GM18907 (cell line): ENCODE measurements around the gene WWC2.
"Not testable (repeated sequence)": the region's sequence is repeated elsewhere in the genome, so short reads cannot be mapped to it uniquely, and the experiment has no call there.

Source experiments
- ATAC-seq: cut with Tn5 transposase; IDR thresholded peaks from one replicate; pipeline ENCODE4 v1.9.1; 2021; ENCODE audit warnings: mild to moderate bottlenecking, moderate library complexity; ENCODE audit not compliant: unreplicated experiment

The WWC2 gene

DNA sequence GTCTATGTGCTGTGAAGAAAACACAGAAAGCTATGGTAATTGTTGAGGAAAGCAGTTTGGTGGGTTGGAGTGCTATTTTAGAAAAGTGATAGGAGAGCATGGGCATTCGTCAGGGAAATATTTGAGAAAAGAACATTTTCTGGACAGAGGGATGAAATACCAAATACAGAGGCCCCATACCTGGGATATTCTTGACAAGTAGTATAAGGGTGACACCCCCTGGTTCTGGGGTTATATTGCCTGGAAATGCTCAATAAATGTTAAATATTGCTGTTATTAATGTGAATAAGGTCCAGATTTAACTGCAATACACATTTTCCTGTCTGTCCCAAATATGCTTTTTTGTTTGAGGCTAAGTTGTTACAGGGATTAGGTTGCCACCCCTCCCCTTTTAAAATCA, 42.9 kb downstream of the WWC2 start:
- ATAC-seq = no peak

DNA sequence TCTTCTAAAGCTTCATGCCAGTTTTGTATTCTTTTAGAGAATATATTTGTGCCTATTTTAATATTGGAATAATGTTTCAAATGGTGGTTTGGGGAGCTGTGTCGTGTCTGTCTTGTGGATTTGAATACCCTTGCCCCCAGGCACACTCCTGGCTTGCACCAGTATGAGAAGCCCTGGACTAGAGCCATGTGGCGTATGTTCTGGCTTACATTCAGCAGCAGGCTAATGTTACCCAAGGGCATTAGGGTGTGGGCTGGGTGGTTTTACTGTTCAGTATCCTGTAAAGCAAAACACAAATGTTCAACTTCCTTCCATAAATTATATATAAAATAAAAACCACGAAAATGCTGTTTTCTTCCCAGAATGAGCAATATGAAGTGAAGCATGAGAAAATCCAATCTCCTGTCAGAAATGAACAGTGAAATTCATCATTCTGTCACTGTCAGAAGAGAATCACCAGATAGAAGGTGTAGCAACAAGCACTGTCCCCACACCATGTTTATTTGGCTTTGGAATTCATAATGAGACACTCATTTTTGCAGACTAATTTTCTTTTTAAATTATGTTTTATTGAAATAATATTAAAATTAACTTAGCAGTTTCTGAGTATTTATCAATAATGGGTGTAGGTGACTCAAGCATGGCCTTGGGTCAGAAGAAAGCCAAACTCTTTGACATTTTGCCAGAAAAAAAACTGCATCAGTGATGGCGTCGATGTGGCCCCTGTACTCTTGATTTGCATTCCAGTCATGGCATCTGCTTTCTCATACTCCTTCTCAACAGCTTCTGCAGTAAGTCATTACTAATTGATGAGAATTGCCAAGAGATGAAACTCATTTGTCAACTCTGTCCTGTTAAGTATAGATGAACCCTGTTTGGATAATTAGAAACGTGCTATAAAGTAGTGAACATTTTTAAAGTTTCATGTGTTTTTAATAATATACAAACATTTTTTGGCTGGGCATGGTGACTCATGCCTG, 43.8 kb downstream of the WWC2 start:
- ATAC-seq = no peak

DNA sequence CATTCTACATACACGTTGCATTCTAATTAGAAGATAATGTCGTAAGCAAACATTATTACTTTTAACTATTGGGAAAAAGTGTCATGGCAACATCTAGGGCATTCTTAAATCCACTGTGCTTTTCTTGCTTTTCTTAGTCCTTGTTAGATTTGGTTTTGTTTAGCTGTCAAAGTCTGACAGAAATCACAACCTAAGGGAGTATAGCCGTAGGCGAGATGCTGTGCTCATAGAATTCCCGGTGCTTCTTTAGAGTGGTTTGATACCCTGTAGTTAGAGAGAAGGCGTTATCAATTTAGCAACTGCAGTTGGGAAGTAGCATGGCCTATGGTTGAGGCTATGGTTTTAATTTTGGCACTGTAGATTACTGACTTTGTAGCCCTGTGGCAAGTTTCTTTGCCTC, 45.7 kb downstream of the WWC2 start:
- no peak for ATAC-seq

DNA sequence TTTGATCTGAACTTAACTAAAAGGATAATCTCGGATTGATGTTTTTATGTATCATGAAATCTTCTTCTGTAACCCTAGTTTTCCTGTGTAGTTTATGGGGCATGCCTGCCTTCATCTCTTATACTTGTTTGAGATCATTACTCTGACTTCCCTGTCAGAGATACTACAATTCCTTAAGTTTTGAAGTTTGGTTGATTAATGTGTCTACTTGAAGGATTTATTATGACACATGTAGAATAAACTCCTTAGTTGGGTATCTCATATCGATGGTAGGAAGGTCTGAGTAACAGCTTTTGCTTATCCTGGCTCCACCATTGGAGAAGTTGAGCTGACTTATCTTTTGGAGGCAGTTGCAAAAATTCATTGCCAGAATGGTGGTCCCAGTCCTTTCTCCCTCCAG, 46.7 kb downstream of the WWC2 start:
- no peak for ATAC-seq

DNA sequence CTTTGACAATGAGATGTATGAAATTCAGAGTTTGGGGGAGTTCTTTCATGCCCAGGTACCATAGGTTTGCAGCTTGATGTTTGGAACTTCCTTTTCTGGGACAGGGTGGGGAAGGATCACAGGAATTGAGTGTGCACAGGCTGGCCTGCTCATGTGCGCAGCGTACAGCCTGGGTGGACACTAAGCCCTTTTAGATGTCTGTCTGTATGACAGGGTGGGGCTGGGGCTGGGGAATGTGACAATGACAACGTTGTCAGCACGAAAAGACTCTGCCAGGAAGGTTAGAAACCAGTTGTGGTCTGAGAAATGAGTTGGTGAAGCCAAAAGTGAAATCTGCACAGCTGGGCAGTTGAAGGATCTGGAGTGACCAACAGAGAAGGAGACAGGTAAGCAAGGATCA, 47.4 kb downstream of the WWC2 start:
- no peak for ATAC-seq

DNA sequence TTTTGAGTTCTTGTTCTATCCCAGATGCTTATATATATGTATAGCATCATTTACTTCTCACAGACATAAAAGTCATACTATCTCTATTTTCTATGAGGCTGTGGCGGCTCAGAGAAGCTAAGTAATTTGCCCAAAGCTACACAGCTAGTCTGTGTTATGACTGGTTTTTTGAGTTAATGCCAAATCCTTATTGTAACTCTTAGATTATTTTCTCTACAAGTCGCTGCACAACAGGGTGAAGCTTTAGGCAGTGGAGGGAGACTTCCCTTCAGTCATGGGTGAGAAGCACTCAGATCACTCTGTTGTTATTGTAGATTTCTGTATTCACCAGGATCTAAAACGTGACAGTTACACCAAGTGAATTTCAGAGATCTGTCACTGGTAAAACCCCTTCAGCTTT, 48.1 kb downstream of the WWC2 start:
- no peak for ATAC-seq

DNA sequence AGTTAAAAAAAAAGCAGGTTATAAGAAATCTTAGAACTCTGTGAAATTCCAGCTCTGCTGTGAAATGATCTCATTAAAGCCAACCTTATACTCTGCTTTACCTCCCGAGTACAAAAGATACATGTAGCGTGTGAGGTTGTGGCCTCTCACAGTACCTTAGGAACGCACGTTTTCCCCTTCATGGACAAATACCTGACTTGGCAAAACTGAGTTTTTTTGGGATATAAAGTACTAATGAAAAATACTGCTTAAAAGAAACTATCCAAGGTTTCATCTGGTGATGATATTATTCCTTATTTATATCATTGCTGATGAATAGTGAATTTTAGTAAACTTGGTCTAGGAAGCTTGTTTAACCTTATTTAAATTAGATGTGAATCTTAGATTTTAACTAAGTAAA, 48.9 kb downstream of the WWC2 start:
- ATAC-seq = no peak

DNA sequence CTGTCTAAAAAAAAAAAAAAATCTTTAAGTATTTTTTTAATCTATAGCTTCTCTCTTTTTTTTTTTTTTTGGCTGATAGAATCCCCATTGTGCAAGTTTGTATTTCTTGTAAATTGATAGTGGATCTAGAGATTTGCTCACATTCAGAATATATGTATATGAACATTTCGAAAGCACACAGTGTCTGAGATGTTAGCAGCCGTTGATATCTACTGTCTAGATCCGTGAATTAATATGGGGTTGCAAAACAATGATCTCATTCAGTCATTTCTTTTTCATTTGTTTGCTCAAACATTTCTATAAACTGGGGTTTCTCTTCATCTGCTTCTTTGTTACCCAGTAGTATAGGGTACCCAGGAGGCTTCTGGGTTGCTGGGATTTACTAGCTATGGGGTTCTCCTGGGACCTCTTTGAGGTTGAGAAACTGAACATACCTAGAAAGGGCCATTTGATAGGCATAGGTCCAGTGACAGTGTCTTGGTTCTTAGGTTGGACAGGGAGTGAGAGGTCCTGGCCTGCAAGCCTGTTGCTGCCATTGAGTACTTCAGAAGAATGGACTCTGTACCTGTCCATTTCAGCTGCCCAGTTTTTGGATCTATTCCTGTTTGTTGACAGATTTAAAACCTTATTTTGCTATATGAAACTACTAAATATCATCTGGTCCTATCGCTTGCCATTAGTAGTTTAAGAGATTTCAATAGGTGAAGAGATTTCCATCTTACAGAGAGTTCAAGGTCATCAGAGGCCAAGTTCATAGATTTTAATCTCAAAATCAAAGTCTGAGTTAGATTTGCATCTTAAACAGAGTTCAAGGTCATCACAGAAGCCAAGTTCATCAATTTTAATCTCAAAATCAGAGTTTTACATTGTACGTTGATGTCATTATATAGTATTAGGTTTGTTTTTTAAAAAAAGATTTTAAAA, 50.8 kb downstream of the WWC2 start:
- ATAC-seq = no peak

DNA sequence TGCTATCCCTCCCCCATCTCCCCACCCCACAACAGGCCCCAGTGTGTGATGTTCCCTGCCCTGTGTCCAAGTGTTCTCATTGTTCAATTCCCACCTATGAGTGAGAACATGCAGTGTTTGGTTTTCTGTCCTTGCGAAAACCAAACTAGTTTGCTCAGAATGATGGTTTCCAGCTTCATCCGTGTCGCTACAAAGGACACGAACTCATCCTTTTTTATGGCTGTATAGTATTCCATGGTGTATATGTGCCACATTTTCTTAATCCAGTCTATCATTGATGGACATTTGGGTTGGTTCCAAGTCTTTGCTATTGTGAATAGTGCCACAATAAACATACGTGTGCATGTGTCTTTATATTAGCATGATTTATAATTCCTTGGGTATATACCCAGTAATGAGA, 51.6 kb downstream of the WWC2 start:
- not testable (repeated sequence) for ATAC-seq

DNA sequence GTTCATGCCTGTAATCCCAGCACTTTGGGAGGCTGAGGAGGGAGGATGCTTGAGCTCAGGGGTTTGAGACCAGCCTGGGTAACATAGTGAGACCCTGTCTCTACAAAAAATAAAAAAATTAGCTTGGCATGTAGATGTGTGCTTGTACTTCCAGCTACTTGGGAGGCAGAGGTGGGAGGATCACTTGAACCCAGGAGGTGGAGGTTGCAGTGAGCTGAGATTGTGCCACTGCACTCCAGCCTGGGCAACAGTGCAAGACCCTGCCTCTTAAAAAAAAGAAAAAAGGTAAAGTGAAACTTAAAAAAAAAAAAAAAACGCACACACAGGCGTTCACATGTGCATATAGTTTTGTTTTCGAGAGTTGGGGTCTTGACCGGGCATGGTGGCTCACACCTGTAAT, 53.2 kb downstream of the WWC2 start:
- not testable (repeated sequence) for ATAC-seq

DNA sequence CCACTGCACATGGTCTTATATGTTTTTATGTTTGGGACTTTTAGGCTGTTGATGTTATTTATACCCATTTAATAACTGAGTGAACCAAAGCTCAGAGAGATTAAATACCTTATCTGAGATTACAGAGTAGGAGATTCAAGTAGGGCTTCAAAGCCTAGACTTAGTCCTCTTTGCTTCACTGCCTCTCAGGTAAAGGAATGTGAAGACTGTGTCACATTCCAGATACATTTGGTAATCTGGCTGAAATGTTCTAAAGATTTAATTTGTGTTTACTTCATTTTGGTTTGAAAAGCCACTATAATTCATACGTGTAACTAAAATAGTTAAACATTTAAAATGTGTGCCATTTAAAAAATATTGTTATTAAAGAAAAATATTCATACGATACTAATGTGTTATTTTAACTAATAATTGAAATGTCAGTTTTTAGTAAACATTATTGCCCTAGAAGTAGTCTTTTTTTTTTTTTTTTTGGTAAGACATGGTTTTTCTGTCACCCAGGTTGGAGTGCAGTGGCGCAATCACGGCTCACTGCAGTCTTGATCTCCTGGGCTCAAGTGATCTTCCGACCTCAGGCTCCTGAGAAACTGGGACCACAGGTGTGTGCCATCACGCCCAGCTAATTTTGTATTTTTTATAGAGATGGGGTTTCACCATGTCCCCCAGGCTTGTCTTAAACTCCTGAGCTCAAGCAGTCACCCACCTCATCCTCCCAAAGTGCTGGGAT, 54.3 kb downstream of the WWC2 start:
- ATAC-seq = no peak

DNA sequence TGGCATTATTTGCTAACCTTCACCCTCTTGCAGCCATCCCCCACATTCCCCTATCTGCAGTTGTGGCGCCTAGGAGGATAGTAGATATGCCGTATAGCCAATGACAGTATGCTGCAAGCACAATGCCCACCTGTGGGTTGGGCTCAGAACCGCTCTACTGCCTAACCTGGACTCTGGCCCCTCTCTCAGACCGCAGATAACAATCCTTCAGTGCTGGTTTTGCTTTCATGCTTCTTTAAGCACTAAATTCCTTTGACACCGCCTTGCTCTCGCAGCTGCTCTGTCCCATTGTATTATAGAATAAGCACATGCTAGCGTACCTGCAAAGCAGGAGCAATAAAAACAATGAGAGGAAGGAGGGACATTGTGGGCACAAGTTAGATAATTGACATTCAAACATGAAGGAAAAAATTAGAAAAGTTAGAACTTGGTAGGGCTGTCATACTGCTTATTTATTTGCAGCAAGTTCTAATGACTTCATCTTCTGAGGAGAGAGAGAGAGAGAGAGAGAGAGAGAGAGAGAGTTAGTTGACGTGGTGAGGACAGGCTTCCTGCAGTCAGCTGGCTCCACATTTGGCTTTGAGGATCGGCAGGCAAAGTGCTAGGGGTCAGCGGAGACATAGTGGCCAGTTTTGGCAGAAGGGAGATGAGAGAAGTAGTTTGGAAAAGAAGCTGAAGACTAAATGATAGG, 55.8 kb downstream of the WWC2 start:
- ATAC-seq = no peak

DNA sequence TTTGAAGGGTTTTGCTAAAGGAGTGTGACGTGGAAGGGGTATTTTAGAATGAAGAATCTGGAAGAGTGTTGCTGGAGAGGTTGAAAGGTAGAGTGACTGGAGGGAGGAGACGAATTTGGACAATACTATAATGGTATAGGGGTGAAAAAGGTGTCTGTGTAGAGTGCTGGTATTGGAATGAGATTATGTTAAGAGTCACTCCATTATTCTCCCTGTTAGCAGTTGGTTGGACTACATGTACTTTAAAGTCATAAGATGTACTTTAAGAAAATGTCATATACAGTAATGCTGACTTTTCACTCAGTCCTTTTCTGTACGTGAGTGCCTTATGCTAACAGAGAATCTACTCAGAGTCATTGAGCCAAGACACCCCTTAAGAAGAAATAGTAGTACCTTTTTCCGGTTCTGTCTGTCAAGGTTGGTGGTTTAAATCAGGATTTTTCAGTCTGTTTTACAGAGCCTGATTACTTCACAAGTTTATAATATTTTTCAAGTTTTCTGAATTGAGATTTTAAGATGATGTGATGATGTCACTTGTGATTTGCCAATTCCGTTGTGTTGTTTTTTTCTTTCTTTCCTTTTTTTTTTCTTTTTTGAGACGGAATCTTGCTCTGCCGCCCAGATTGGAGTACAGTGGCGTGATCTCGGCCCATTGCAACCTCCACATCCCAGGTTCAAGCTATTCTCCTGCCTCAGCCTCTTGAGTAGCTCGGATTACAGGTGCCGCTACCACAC, 56.6 kb downstream of the WWC2 start:
- ATAC-seq = no peak

DNA sequence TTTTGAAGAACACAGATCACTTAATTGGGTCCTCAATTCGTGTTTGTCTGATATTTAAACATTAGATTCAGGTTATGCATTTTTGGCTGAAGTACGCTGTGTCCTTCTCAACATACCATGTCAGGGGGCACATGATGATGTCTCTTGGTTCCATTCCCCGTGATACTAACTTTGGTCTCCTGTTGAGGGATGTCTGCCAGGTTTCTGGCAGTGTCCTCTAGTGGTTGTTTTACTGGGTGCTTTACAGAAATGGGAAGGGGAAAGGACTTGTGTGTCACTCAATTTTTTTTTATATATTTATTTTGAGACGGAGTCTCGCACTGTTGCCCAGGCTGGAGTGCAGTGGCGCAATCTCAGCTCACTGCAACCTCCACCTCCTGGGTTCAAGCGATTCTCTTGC, 58.2 kb downstream of the WWC2 start:
- ATAC-seq = no peak

DNA sequence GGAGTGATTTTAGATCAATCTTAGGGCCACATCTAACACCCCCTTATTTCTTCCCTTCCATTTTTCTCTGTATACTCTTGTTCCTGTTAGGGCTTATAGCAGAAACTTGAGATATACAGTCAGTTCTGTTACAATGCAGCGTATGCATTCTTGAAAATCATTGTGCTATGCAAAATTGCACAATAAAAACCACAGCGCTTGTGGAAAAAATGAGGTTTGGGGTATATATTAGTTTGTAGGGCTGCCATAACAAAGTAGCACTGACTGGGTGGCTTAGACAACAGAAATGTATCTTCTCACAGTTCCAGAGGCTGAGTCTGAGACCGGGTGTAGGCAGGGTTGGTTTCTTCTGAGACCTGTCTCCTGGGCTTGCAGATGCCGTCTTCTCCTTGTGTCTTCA, 59.0 kb downstream of the WWC2 start:
- ATAC-seq = no peak

DNA sequence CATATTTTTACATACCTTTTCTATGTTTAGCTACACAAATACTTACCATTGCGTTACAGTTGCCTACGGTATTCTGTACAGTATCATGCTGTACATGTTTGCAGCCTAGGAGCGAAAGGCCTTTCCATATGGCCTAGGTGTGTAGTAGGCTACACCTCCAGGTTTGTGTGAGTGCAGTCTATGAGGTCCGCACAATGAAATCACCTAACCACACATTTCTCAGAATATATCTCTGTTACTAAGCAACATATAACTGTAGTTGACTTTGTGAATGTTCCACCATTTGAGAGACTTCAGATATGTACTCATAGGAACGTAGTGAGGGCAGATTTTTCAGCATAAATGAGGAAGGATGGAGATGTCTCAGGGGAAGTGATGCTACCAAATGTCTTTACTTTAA, 62.6 kb downstream of the WWC2 start:
- ATAC-seq = no peak

DNA sequence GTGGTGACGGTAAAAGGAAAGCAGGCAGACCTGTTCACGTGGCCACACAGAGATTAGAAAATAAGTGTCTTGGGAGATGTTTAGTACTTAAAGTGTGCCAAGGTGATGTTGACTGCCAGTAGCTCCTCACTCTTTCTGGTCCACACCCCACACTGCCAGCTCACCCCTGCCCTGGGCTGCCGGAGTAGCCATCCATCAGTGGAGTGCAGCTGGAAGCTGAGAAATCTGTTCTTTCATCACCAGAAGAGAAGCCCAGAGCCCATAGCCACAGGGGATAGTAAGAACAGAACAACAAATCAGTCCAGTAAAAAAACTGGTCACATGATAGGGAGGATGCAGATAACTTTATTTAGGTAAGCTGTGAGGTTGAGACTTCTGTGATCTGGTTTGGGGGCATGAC, 64.1 kb downstream of the WWC2 start:
- no peak for ATAC-seq

DNA sequence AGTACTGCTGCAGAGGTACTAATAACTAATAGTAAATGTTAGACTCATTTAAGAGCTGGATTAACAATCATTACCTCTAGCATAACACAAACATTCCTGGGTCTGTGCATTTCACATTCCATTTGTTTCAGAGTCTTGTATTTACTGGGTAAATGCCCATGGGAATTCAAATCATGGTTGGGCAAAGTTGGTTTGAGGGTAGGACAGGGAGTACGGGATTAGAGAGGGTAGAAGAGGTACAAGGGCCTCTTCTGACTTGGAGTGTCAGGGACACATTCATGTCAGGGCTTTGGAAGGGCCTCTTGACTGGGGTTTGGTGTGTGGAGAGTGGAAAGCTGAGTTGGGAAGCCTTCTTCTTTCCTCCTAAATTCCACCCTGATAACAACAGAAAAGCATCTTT, 65.9 kb downstream of the WWC2 start:
- ATAC-seq = no peak

DNA sequence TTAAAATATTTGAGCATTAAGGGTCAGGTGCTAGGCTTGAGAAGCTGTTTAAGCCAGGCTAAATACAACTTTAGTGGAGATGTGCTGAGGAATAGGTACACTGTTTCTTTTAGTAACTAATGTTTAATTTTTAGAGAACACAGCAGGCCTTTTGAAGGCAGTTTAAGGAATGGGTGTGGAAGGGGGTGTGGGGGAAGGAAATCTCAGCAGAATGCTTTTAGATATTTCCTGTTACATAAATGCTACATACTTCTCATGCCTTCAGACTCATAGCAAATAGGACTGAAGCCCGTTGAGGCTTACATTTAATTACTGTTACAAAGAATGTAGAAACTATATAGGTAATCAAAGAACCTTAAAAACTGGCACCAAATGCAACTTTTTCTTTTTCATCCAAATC, 66.3 kb downstream of the WWC2 start:
- no peak for ATAC-seq

DNA sequence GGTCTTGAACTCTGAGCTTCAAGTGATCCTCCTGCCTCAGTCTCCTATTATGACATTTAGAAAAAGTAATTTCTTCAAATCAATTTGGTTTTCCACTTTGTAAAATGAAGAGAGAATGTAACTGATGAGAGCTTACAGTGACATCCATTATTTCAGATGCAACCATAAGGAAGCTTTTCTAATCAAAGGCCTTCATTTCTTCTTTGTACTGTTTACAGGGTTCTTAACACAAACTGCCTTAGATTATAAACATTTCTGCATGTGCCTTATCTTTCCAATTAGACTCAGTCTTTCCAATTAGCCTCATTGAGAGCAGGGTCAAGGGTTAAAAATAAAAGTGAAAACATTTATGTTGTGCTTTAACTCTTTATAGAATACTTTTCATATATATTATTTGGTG, 71.8 kb downstream of the WWC2 start:
- ATAC-seq = no peak
